Activated naive CD4-positive, alpha-beta T cell treated with anti-CD3 and anti-CD28 coated beads for 36 hours (primary cell): ENCODE data around the gene MYBPHL. TPM values are rescaled to one million over a fixed set of nuclear protein-coding genes. Genes with fewer than 3 reads are reported as not detected.

Source experiments
- CTCF ChIA-PET: fragments of 350-600 bp; sonication (Branson Sonifier 250); formaldehyde crosslinking; loops from one replicate; lab custom pipeline; 2021; ENCODE audit warnings: antibody characterized with exemption; lab: Charles Lee
- DNase-seq: peaks from one replicate; pipeline ENCODE4 v3.0.0-alpha.2; 2020
- H3K27ac Mint-ChIP-seq: one replicate; pipeline ENCODE4 v1.8.0; 2021; ENCODE audit warnings: mild to moderate bottlenecking, mixed read lengths
- H3K27me3 Mint-ChIP-seq: one replicate; pipeline ENCODE4 v1.8.0; 2021; ENCODE audit warnings: low read depth, mixed read lengths
- H3K36me3 Mint-ChIP-seq: one replicate; pipeline ENCODE4 v1.8.0; 2021; ENCODE audit warnings: low read depth, mixed read lengths
- H3K4me1 Mint-ChIP-seq: one replicate; pipeline ENCODE4 v1.8.0; 2021; ENCODE audit warnings: low read depth, mixed read lengths
- H3K4me3 Mint-ChIP-seq: one replicate; pipeline ENCODE4 v1.8.0; 2021; ENCODE audit warnings: mild to moderate bottlenecking, moderate library complexity, mixed read lengths
- H3K9me3 Mint-ChIP-seq: one replicate; pipeline ENCODE4 v1.8.0; 2021; ENCODE audit warnings: mixed read lengths
- intact Hi-C: fragments of 100-400 bp; cut with micrococcal nuclease; formaldehyde crosslinking; loops from one replicate; pipeline ENCODE4 v1.15.1; 2023
- total RNA-seq, 2 experiments: library from RNA; stranded (reverse); gene quantifications; one replicate each; pipeline ENCODE4 v1.2.3, GENCODE V29; 2021

MYBPHL gene
- total RNA-seq, 2 experiments from 2014 or later, result not detected

DNA sequence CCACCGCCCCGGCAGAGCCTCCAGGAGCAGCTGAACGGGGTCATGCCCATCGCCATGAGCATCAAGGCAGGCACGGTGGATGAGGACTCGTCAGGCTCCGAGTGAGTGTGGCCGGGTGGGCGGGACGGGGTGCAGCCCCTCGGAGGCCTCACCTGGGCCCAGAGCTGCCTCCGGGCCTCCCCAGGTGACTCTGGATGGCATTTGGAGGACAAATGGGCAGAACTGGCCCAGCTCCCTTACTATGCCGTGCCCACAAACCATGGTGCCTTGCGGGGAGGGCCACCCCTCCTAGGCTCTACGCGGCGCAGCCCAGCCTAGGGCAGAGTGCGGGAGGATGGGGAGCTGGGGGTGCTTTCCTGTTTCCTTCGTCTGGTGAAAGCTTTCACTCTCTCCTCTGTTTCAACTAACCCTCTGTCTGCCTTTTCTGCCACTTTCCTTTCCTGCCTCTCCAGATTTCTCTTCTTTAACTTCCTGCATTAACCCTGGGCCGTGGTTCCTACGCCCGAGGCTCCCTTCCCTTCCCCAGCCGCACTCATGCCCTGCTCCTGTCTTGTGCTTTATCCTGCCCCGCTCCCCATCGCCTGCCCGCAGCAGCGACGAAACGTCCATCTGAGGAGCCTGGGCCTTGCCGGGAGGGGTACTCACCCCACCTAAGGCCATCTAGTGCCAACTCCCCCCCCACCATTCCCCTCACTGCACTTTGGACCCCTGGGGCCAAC is 33.1 kb downstream of the MYBPHL start:
- Mint-ChIP-seq H3K4me3 (no peak overlapping the region), H3K9me3 (no peaks in the 10 kb centered on the region), H3K4me1 (peaks cover 4% of the 10 kb centered on the region), H3K27me3 (no peaks in the 10 kb centered on the region), H3K27ac (no peak overlapping the region), H3K36me3 (no peaks in the 10 kb centered on the region)
- CTCF ChIA-PET, result interaction anchor here (0.8 kb wide), 1 partner anchor 215 kb away, joined by 3 read pairs; no protein-coding TSS in a partner anchor
- DNase-seq, result no peak
- intact Hi-C loops, result no loop called here

DNA sequence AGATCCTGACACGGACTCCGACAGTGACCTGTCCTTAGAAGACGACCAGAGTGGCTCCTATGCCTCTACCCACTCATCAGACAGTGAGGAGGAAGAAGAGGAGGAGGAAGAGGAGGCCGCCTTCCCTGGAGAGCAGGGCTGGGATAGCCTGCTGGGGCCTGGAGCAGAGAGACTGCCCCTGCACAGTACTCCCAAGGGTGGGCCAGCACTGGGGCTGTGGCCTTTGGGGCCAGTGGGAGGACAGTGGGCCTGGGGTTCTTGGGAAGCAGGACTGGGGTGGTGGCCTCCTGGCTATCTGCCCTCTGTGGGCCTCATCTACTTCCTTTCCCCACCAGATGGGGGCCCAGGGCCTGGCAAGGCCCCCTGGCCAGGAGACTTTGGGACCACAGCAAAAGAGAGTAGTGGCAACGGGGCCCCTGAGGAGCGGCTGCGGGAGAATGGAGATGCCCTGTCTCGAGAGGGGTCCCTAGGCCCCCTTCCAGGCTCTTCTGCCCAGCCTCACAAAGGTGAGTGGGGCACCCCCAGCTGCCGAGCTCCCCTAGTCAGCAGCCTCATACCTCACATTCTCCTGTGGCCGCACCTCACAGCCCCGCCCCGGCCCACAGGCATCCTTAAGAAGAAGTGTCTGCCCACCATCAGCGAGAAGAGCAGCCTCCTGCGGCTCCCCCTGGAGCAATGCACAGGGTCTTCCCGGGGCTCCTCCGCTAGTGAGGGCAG is 33.8 kb downstream of the MYBPHL start:
- DNase-seq, result no peak
- H3K36me3 Mint-ChIP-seq, result no peaks in the 10 kb centered on the region
- H3K4me3 Mint-ChIP-seq, result no peak overlapping the region
- CTCF ChIA-PET, result interaction anchor here (0.8 kb wide), 1 partner anchor 214 kb away, joined by 3 read pairs; no protein-coding TSS in a partner anchor
- intact Hi-C loops, result no loop called here
- H3K4me1 Mint-ChIP-seq, result peaks cover 4% of the 10 kb centered on the region
- H3K27ac Mint-ChIP-seq, result no peak overlapping the region
- no peaks in the 10 kb centered on the region for H3K9me3 Mint-ChIP-seq
- no peaks in the 10 kb centered on the region for H3K27me3 Mint-ChIP-seq

DNA sequence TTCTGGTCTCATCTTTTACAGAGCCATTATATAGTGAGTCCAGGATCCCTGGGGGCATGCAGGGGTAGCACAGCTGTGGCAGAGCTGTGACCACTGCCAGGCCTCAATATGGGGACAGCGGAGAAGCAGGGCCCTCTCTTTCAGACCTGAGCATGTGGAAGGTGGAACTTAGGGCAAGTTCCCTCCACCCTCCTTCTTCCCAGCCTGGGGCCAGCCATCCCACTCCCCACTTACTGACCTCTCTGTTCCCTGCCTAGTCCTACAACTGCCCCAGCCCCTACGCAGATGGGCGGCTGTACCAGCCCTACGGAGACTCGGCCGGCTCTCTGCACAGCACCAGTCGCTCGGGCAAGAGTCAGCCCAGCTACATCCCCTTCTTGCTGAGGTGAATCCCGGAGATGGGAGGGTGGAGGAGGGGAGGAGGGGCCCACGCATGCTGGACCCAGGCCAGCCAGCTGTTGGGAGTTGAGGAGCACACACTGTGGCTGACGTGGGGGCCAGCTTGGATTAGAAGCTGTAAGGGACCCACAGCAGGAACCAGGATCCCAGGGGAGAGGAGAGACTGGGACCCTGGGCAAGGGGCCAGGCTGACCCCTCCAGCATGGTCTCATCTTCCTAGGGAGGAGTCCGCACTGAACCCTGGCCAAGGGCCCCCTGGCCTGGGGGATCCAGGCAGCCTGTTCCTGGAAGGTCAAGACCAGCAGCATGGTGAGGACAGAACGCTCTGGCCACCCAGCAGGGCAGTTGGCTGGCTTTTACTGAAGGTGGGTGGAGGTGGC is 34.6 kb downstream of the MYBPHL start:
- Mint-ChIP-seq H3K36me3 (no peaks in the 10 kb centered on the region), H3K27ac (no peak overlapping the region), H3K27me3 (no peaks in the 10 kb centered on the region), H3K9me3 (no peaks in the 10 kb centered on the region), H3K4me3 (no peak overlapping the region), H3K4me1 (peaks cover 4% of the 10 kb centered on the region)
- CTCF ChIA-PET, result no interaction called here
- DNase-seq, result no peak
- intact Hi-C loops, result no loop called here

DNA sequence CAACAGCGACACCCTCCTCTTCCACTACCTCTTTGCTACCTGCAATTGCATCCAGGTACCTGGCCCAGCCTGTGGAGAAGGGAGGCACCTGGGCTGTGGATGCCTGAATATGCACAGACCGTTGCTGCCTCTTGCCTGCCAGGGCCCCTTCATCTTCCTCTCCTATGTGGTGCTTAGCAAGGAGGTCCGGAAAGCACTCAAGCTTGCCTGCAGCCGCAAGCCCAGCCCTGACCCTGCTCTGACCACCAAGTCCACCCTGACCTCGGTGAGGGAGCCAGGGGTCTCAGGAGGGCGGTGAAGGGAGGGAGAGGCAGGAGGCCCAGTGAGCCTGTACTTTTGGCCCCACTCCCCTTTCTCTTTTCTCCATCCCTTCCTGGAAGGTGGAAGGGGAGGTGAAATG is 35.4 kb downstream of the MYBPHL start:
- Mint-ChIP-seq H3K9me3 (no peaks in the 10 kb centered on the region), H3K4me1 (peaks cover 4% of the 10 kb centered on the region), H3K27ac (no peak overlapping the region), H3K4me3 (no peak overlapping the region), H3K27me3 (no peaks in the 10 kb centered on the region), H3K36me3 (no peaks in the 10 kb centered on the region)
- intact Hi-C loops, result no loop called here
- CTCF ChIA-PET, result no interaction called here
- DNase-seq, result no peak

DNA sequence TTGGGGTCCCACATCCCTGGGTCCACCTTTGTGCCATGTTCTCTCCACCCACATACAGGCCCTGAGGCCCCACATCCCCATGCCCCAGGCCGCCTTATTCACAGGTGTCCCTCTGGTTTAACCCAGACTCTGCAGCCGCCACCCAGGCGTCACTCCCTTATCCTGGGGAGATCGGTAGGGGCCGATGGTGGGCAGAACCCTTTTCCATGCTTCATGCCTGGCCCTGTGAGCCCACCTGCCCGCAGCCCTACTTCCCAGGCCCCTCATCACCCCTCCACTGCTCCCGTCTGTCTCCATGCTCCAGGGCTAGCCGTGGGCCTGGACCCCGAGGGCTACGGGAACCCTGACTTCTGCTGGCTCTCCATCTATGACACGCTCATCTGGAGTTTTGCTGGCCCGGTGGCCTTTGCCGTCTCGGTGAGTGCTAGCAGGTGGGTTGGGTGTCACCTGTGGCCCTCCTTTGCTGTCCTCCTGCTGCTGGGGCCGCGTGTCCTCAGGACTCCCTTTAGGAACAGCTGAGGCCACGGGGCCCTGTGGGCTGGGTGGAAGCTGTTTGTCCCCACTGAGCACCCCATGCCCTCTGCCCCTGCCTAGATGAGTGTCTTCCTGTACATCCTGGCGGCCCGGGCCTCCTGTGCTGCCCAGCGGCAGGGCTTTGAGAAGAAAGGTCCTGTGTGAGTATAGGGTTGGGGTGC is 36.0 kb downstream of the MYBPHL start:
- Mint-ChIP-seq H3K4me1 (peaks cover 4% of the 10 kb centered on the region), H3K27ac (no peak overlapping the region), H3K27me3 (no peaks in the 10 kb centered on the region), H3K9me3 (no peaks in the 10 kb centered on the region), H3K4me3 (no peak overlapping the region), H3K36me3 (no peaks in the 10 kb centered on the region)
- CTCF ChIA-PET, result no interaction called here
- intact Hi-C loops, result no loop called here
- no peak for DNase-seq

DNA sequence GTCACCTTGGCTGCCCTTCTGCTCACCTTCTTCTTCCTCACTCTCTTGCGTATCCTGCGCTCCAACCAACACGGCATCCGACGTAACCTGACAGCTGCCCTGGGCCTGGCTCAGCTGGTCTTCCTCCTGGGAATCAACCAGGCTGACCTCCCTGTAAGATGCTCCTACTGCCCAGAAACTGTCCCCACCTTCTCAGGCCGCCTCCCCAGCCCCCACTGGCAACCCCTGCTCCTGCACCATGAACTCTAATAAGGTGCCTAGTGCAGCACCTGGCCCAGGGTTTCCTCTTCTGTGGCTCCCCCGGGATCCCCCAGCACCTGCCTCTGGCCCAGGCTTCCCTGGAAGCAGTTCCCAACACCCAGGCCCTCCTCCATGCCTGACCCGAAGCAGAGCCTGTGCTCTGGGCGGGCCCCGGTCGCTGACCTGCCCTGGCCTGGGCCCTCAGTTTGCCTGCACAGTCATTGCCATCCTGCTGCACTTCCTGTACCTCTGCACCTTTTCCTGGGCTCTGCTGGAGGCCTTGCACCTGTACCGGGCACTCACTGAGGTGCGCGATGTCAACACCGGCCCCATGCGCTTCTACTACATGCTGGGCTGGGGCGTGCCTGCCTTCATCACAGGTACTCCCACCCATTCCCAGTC is 36.7 kb downstream of the MYBPHL start:
- no peaks in the 10 kb centered on the region for H3K9me3 Mint-ChIP-seq
- no peak for DNase-seq
- intact Hi-C loops, result no loop called here
- CTCF ChIA-PET, result no interaction called here
- H3K27ac Mint-ChIP-seq, result no peak overlapping the region
- H3K36me3 Mint-ChIP-seq, result no peaks in the 10 kb centered on the region
- H3K4me3 Mint-ChIP-seq, result no peak overlapping the region
- no peaks in the 10 kb centered on the region for H3K27me3 Mint-ChIP-seq
- H3K4me1 Mint-ChIP-seq, result peaks cover 4% of the 10 kb centered on the region

DNA sequence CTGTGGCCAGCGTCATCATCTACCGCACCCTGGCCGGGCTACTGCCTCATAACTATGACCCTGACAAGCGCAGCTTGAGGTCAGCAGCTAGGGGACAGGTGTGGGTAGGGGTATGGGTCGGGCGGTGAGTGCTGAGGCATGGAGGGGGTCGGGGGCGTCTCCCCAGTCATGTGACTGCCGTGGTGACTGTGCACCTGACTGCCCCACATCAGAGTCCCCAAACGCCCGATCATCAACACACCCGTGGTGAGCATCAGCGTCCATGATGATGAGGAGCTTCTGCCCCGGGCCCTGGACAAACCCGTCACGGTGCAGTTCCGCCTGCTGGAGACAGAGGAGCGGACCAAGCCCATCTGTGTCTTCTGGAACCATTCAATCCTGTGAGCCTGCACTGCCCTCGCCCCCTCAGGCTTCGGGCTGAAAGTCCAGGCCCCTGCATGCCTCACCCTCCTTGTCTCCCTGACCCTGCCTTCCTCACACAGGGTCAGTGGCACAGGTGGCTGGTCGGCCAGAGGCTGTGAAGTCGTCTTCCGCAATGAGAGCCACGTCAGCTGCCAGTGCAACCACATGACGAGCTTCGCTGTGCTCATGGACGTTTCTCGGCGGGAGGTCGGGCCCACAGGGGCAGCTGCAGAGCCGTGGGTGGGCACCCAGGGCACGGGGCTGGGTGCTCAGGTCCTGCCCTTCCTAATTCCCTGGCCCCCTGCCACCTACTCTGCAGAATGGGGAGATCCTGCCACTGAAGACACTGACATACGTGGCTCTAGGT is 37.4 kb downstream of the MYBPHL start:
- Mint-ChIP-seq H3K36me3 (no peaks in the 10 kb centered on the region), H3K9me3 (no peaks in the 10 kb centered on the region), H3K27me3 (no peaks in the 10 kb centered on the region), H3K27ac (no peak overlapping the region), H3K4me3 (no peak overlapping the region), H3K4me1 (peaks cover 4% of the 10 kb centered on the region)
- DNase-seq, result no peak
- CTCF ChIA-PET, result interaction anchor here (1.3 kb wide), 1 partner anchor 262 kb away, joined by 5 read pairs; no protein-coding TSS in a partner anchor
- intact Hi-C loops, result no loop called here

DNA sequence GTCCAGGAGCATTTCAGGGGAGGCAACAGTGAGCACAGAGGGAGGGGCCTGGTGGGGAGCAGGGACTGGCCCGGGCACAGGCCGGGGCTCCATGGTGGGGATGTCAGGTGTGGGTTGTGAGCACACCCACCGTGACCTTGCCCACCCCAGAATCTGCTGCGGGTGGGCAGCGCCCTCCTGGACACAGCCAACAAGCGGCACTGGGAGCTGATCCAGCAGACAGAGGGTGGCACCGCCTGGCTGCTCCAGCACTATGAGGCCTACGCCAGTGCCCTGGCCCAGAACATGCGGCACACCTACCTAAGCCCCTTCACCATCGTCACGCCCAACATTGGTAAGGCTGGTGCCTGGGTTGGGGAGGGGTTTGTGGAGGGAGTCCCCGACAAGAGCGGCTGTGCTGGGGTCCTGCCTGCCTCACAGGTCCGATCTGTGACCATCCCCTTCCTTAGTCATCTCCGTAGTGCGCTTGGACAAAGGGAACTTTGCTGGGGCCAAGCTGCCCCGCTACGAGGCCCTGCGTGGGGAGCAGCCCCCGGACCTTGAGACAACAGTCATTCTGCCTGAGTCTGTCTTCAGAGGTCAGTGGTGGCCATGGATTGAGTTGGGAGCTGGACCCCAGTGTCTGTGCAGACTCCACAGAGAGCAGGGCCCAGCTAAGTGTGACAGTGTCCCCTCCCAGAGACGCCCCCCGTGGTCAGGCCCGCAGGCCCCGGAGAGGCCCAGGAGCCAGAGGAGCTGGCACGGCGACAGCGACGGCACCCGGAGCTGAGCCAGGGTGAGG is 38.2 kb downstream of the MYBPHL start:
- CTCF ChIA-PET, result interaction anchor here (0.6 to 1.3 kb wide), 2 partner anchors 226 to 263 kb away, joined by 3 to 5 read pairs; no protein-coding TSS in a partner anchor
- DNase-seq, result no peak
- Mint-ChIP-seq H3K4me3 (no peak overlapping the region), H3K36me3 (no peaks in the 10 kb centered on the region), H3K4me1 (peaks cover under 1% of the 10 kb centered on the region), H3K27me3 (no peaks in the 10 kb centered on the region), H3K27ac (no peak overlapping the region), H3K9me3 (no peaks in the 10 kb centered on the region)
- intact Hi-C loops, result no loop called here

DNA sequence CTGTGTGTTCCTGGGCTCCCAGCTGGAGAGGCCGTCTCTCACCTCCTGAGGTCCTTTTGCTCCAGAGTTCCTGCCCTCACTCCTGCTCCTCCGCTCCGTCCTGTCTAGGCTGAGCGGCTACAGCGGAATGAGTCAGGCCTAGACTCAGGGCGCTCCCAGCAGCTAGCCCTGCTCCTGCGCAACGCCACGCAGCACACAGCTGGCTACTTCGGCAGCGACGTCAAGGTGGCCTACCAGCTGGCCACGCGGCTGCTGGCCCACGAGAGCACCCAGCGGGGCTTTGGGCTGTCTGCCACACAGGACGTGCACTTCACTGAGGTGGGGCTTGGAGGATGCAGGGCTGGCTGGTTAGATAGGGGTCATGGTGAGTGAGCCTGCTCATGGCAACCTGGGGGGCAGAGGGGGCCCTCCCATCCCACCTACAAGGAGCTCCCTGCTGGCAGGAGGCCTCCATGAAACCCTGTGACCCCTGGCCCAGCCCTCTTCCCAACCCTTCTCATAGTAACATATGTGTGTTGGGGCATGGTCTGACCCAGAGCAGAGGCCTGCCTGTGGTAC is 39.0 kb downstream of the MYBPHL start:
- H3K36me3 Mint-ChIP-seq, result no peaks in the 10 kb centered on the region
- intact Hi-C loops, result no loop called here
- no peak overlapping the region for H3K27ac Mint-ChIP-seq
- CTCF ChIA-PET, result interaction anchor here (0.6 kb wide), 1 partner anchor 225 kb away, joined by 3 read pairs; no protein-coding TSS in a partner anchor
- no peak for DNase-seq
- no peaks in the 10 kb centered on the region for H3K9me3 Mint-ChIP-seq
- no peak overlapping the region for H3K4me3 Mint-ChIP-seq
- H3K4me1 Mint-ChIP-seq, result peaks cover 3% of the 10 kb centered on the region
- peaks cover 1% of the 10 kb centered on the region for H3K27me3 Mint-ChIP-seq

DNA sequence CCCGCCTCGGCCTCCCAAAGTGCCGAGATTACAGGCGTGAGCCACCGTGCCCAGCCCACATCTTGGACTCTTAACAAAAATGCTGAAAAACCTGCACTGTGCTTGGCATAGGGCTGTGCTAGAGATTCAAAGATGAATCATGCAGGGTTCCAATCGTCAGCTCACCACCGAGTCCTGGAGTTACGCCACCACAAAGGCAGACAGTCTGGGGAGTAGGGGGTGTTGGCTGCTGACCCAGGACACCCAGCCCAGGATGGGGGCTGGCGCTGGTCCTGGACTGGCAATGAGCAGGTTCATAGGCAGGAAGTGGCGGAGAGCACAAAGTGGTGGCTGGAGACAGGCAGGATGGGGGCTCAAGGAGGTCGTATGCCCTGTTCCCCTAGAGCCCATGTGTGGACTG is 39.8 kb downstream of the MYBPHL start:
- Mint-ChIP-seq H3K4me3 (no peak overlapping the region), H3K27me3 (peaks cover 1% of the 10 kb centered on the region), H3K4me1 (peaks cover 3% of the 10 kb centered on the region), H3K36me3 (no peaks in the 10 kb centered on the region), H3K27ac (no peak overlapping the region), H3K9me3 (no peaks in the 10 kb centered on the region)
- no peak for DNase-seq
- intact Hi-C loops, result no loop called here
- CTCF ChIA-PET, result interaction anchor here (0.7 to 0.9 kb wide), 3 partner anchors 10 to 249 kb away, joined by 3 read pairs; no protein-coding TSS in a partner anchor
